Endothelial cell of umbilical vein (primary cell): Measurements from ENCODE around the gene ONECUT2. TPM values are rescaled to one million over a fixed set of nuclear protein-coding genes. Genes with fewer than 3 reads are reported as not detected.

Source experiments
- Bru-seq: library from RNA; stranded (reverse); fragments of 400-500 nt; gene quantifications from one replicate; lab custom pipeline; 2021; lab: Mats Ljungman, UMichigan
- BruChase-seq, 2 experiments: library from RNA; stranded (reverse); fragments of 400-500 nt; gene quantifications; one replicate each; lab custom pipeline; 2021; lab: Mats Ljungman, UMichigan
- BruUV-seq: library from RNA; stranded (reverse); fragments of 400-500 nt; replicated peaks from 2 replicates; lab custom pipeline; 2021; lab: Mats Ljungman, UMichigan
- CTCF ChIA-PET: fragments of 300-600, 350-600 bp; sonication (Branson Sonifier 250); formaldehyde crosslinking; loops from one replicate; lab custom pipeline; 2021; ENCODE audit warnings: antibody characterized with exemption, inconsistent platforms; lab: Charles Lee
- POLR2A ChIA-PET: fragments of 300-600, 350-600 bp; sonication (Branson Sonifier 250); formaldehyde crosslinking; loops from one replicate; lab custom pipeline; 2021; ENCODE audit warnings: antibody characterized with exemption, inconsistent platforms; lab: Charles Lee
- DNase-seq: peaks from one replicate; pipeline ENCODE4 v3.0.0-alpha.2; 2011; ENCODE audit warnings: low read depth, low spot score
- FAIRE-seq: peaks from 2 replicates; lab custom pipeline; 2011; peaks lifted over from hg19 to GRCh38; lab: Jason Lieb, UNC
- H2AFZ ChIP-seq: 2 replicates; pipeline ENCODE4 v1.6.0; 2012; ENCODE audit warnings: low read depth, low read length, control low read depth, inconsistent platforms
- H3K27ac ChIP-seq: 2 replicates; pipeline ENCODE4 v1.5.1; 2011; ENCODE audit warnings: low read depth, mild to moderate bottlenecking, control low read depth, low read length, moderate library complexity; ENCODE audit not compliant: insufficient read depth
- H3K27me3 ChIP-seq, 2 experiments: 2 replicates each; pipeline versions ENCODE4 v1.6.0 to v1.6.1; 2011; ENCODE audit warnings: low read length in 2 of 2, mixed read lengths in 1 of 2; ENCODE audit not compliant: control insufficient read depth in 2 of 2, insufficient read depth in 2 of 2
- H3K36me3 ChIP-seq, 2 experiments: 2 replicates in 1 of 2; 3 replicates in 1 of 2; pipeline ENCODE4 v1.5.1; 2011; ENCODE audit warnings: low read length in 2 of 2, mild to moderate bottlenecking in 1 of 2, moderate library complexity in 1 of 2; ENCODE audit not compliant: control insufficient read depth in 2 of 2, insufficient read depth in 2 of 2; ENCODE audit errors: extremely low read depth in 1 of 2
- H3K4me1 ChIP-seq: 3 replicates; pipeline ENCODE4 v1.5.1; 2011; ENCODE audit warnings: mild to moderate bottlenecking, low read length; ENCODE audit not compliant: control insufficient read depth, insufficient read depth; ENCODE audit errors: extremely low read depth
- H3K4me2 ChIP-seq: 2 replicates; pipeline ENCODE4 v1.6.1; 2011; ENCODE audit warnings: low read length, control low read depth, mixed read lengths; ENCODE audit not compliant: insufficient read depth
- H3K4me3 ChIP-seq, 3 experiments: fragments of 200-600 bp in 1 of 3; sonication (generic), shearing (Covaris generic) in 1 of 3; replicated peaks in 1 of 3; 2 replicates each; pipeline ENCODE4 v1.5.1; 2011 to 2016; ENCODE audit warnings: control low read depth in 3 of 3, low read length in 3 of 3, mild to moderate bottlenecking in 2 of 3, inconsistent platforms in 1 of 3, low read depth in 1 of 3, moderate library complexity in 1 of 3; ENCODE audit not compliant: insufficient read depth in 1 of 3
- H3K79me2 ChIP-seq: 2 replicates; pipeline ENCODE4 v1.6.0; 2012; ENCODE audit warnings: low read length, inconsistent platforms; ENCODE audit not compliant: control insufficient read depth, insufficient read depth
- H3K9ac ChIP-seq: replicated peaks from 2 replicates; pipeline ENCODE3; 2011; ENCODE audit warnings: low read length, control low read depth; ENCODE audit not compliant: insufficient read depth; ENCODE audit errors: extremely low read depth
- H3K9me1 ChIP-seq: replicated peaks from 3 replicates; pipeline ENCODE4 v1.6.0; 2011; ENCODE audit warnings: mild to moderate bottlenecking, low read length; ENCODE audit not compliant: control insufficient read depth, insufficient read depth; ENCODE audit errors: extremely low read depth
- H3K9me3 ChIP-seq: replicated peaks from 2 replicates; pipeline ENCODE4 v1.5.1; 2012; ENCODE audit warnings: low read length, inconsistent platforms; ENCODE audit not compliant: control insufficient read depth, insufficient read depth
- H4K20me1 ChIP-seq: replicated peaks from 2 replicates; pipeline ENCODE3; 2011; ENCODE audit warnings: mild to moderate bottlenecking, low read length; ENCODE audit not compliant: control insufficient read depth, insufficient read depth; ENCODE audit errors: extremely low read depth
- EZH2 ChIP-seq: IDR thresholded peaks from 2 replicates; pipeline ENCODE4 v1.6.1; 2012; ENCODE audit warnings: borderline replicate concordance, low read depth, mild to moderate bottlenecking, moderate library complexity, low read length, inconsistent platforms; ENCODE audit not compliant: severe bottlenecking
- FOS ChIP-seq: IDR thresholded peaks from 2 replicates; pipeline ENCODE4 v1.6.1; 2011; ENCODE audit warnings: mild to moderate bottlenecking, low read length, moderate library complexity, borderline replicate concordance; ENCODE audit not compliant: insufficient read depth
- GATA2 ChIP-seq: IDR thresholded peaks from 2 replicates; pipeline ENCODE4 v1.7.0; 2011; ENCODE audit warnings: low read depth, mild to moderate bottlenecking, moderate library complexity, mixed read lengths, low read length; ENCODE audit not compliant: insufficient read length, insufficient read depth
- JUN ChIP-seq: IDR thresholded peaks from 2 replicates; pipeline ENCODE4 v1.6.1; 2011; ENCODE audit warnings: borderline replicate concordance, low read depth; ENCODE audit not compliant: insufficient read length, insufficient read depth
- MYC ChIP-seq: IDR thresholded peaks from one replicate; pipeline ENCODE4 v1.6.1; 2011; ENCODE audit warnings: mild to moderate bottlenecking, low read depth, low read length
- POLR2A ChIP-seq: IDR thresholded peaks from 2 replicates; pipeline ENCODE4 v1.6.1; 2012; ENCODE audit warnings: low read depth, mild to moderate bottlenecking, control low read depth, low read length
- POLR2AphosphoS5 ChIP-seq: IDR thresholded peaks from 2 replicates; pipeline ENCODE4 v1.6.1; 2012; ENCODE audit warnings: low read depth, mild to moderate bottlenecking, control low read depth, low read length, moderate library complexity; ENCODE audit not compliant: insufficient read depth
- dilution Hi-C: fragments of 300-500 bp; cut with MboI; formaldehyde crosslinking; loops from one replicate; pipeline ENCODE4 v1.15.0; 2019; ENCODE audit warnings: low sequenced_read_pairs; ENCODE audit not compliant: extremely low pct_ligation_motif_present
- intact Hi-C: fragments of 100-400 bp; cut with micrococcal nuclease; formaldehyde crosslinking; loops from one replicate; pipeline ENCODE4 v1.10.0; 2022
- long read RNA-seq: library from polyadenylated mRNA; stranded (forward); transcript quantifications from one replicate; pipeline ENCODE4 v2.0.0, GENCODE V29; 2021
- polyA minus RNA-seq, 3 experiments: library from RNA; depleted of rRNA, polyadenylated mRNA; stranded (reverse); fragments of >200 nt; gene quantifications; 1 replicate in 1 of 3; 2 replicates in 2 of 3; pipeline ENCODE4 v1.2.3, GENCODE V29; 2011
- polyA plus RNA-seq, 4 experiments: library from polyadenylated mRNA; depleted of rRNA in 3 of 4; stranded (reverse) in 3 of 4; unstranded in 1 of 4; fragments of >200 nt; gene quantifications; 2 replicates each; pipeline versions ENCODE4 v1.2.1 to v1.2.3, GENCODE V29; 2011 to 2012; ENCODE audit warnings: missing spikeins in 1 of 4
- total RNA-seq: library from RNA; stranded (reverse); gene quantifications from 2 replicates; pipeline ENCODE4 v1.2.3, GENCODE V29; 2021

Gene ONECUT2
- total RNA-seq, result 0.05 and 0.62 TPM in 2 replicates
- under 0.01 and 0.01 TPM in 2 replicates for polyA plus RNA-seq
- 0.01 TPM in 2 replicates for polyA plus RNA-seq (2011; cell fraction: cytosol; rRNA removed)
- polyA plus RNA-seq (2011; cell fraction: nucleus; rRNA removed), result 0.45 and 0.50 TPM in 2 replicates
- 0.03 and 0.20 TPM in 2 replicates for polyA plus RNA-seq (2012)
- polyA minus RNA-seq, result 0.04 and 0.07 TPM in 2 replicates
- polyA minus RNA-seq (2011; cell fraction: cytosol; rRNA and poly(A)+ RNA removed), result 11.1 TPM
- 0.05 and 0.10 TPM in 2 replicates for polyA minus RNA-seq (2011; cell fraction: nucleus; rRNA and poly(A)+ RNA removed)
- percentile 14 among the genes with signal in this experiment for Bru-seq, nascent RNA
- BruChase-seq, experiment 1, labeled RNA remaining after a 6-hour chase, result percentile 9 among the genes with signal in this experiment
- percentile 14 among the genes with signal in this experiment for BruChase-seq, experiment 2, labeled RNA remaining after a 2-hour chase
- long read RNA-seq, result 0 reads

GRCh38 chr18:57434536-57435494 lies at the start of gene ONECUT2:
ONECUT2 (plus strand) TSS chr18:57435374; CDS start chr18:57435717, 343 bp downstream.
- dilution Hi-C loops, result no loop called here

GRCh38 chr18:57389271-57389670 lies 45.9 kb upstream of the ONECUT2 start:
- CTCF ChIA-PET, result no interaction called here
- no TSS peak for BruUV-seq
- no peak overlapping the region for H2AFZ ChIP-seq
- FAIRE-seq (no peak), DNase-seq (no peak)
- no peak overlapping the region for H3K27ac ChIP-seq
- dilution Hi-C loops, result no loop called here
- intact Hi-C loops, result no loop called here
- no peaks in the 10 kb centered on the region for H4K20me1 ChIP-seq
- no peaks in the 10 kb centered on the region for H3K27me3 ChIP-seq
- H3K9ac ChIP-seq, result no peak overlapping the region
- H3K9me1 ChIP-seq, result no peaks in the 10 kb centered on the region
- no peak overlapping the region for H3K4me3 ChIP-seq
- no peaks in the 10 kb centered on the region for H3K9me3 ChIP-seq
- H3K79me2 ChIP-seq, result no peaks in the 10 kb centered on the region
- H3K4me2 ChIP-seq, result no peak overlapping the region
- no peaks in the 10 kb centered on the region for H3K36me3 ChIP-seq
- TF ChIP-seq FOS (no peak), GATA2 (no peak), JUN (no peak), MYC (no peak), POLR2A (no peak), POLR2AphosphoS5 (no peak)
- POLR2A ChIA-PET, result no interaction called here
- no peaks in the 10 kb centered on the region for H3K4me1 ChIP-seq

More at GRCh38 chr18:57434536-57435494, at the start of gene ONECUT2:
- Histone ChIP-seq H3K9me1 (no peaks in the 10 kb centered on the region), H3K4me3 (peak within 1 kb of the TSS; percentile 31 to 58 (median 46)), H3K4me2 (peak within 1 kb of the TSS; percentile 79), H3K36me3 (no peaks in the 10 kb centered on the region), H3K27ac (no peak within 1 kb of the TSS), H3K9me3 (no peaks in the 10 kb centered on the region), H2AFZ (peak within 1 kb of the TSS; percentile 74), H4K20me1 (no peaks in the 10 kb centered on the region), H3K27me3 (peaks cover 87 to 92% of the 10 kb centered on the region in 2 experiments), H3K4me1 (peaks cover 18% of the 10 kb centered on the region), H3K9ac (no peak within 1 kb of the TSS), H3K79me2 (no peaks in the 10 kb centered on the region)
- ChIA-PET CTCF (interaction anchor here (0.6 to 1.7 kb wide), 8 partner anchors 9 to 687 kb away, joined by 3 to 11 read pairs (median 3); no protein-coding TSS in a partner anchor), POLR2A (interaction anchor here (0.6 kb wide), 1 partner anchor 1356 kb away, joined by 8 read pairs; no protein-coding TSS in a partner anchor)
- intact Hi-C loops, result loop anchor here (1.0 to 5.0 kb wide), 2 partner anchors 83 to 797 kb away; partner anchors contain the start of genes ST8SIA3 and TXNL1
- DNase-seq (peak; percentile 91), FAIRE-seq (peak; percentile 94)
- TF ChIP-seq EZH2, result peak; percentile 78
- no peak for TF ChIP-seq GATA2
- TF ChIP-seq JUN, result no peak
- no TSS peak for BruUV-seq
